SH-SY5Y (cell line): Measurements from ENCODE around the gene BACH2.

Experiments
- GATA2 ChIP-seq: IDR thresholded peaks from 2 replicates; pipeline ENCODE4 v1.6.1; 2011; ENCODE audit warnings: mild to moderate bottlenecking, low read depth, low read length
- GATA3 ChIP-seq: IDR thresholded peaks from 2 replicates; pipeline ENCODE4 v1.6.1; 2011; ENCODE audit warnings: low read depth, mild to moderate bottlenecking, low read length, moderate library complexity

DNA sequence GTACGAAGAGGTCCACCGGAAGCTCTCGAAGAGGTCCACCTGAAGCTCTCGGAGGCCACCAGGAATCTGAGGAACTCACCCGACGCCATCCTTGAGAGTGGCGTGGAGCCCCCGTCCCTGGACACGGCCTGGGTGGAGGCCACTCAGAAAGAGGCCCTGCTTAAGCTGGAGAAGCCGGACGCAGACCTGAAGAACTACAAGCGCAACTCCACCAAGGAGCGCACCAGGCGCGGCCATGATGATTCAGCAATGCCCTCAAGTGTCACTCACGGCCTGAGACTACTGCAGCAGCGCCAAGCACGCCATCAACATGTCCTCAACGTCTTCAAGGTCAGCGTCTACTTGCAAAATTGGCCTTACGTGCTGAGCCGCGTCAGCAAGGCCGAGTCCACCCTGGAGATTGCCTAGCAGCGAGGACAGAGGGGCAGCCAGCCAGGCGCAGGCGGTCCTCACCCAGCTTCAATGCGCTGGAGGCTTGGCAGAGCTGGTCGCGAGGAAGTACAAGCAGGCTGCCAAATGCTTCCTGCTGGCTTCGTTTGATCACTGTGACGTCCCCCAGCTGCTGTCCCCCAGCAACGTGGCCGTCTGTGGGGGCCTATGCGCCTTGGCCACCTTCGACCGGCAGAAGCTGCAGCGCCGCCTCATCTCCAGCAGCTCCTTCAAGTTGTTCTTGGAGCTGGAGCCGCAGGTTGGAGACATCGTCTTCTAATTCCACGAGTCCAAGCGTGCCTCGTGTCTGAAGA is 410.1 kb downstream of the BACH2 start:
- no peak for TF ChIP-seq GATA3
- TF ChIP-seq GATA2 = no peak
